ENCODE results near the gene NBAS.

The NBAS gene

DNA sequence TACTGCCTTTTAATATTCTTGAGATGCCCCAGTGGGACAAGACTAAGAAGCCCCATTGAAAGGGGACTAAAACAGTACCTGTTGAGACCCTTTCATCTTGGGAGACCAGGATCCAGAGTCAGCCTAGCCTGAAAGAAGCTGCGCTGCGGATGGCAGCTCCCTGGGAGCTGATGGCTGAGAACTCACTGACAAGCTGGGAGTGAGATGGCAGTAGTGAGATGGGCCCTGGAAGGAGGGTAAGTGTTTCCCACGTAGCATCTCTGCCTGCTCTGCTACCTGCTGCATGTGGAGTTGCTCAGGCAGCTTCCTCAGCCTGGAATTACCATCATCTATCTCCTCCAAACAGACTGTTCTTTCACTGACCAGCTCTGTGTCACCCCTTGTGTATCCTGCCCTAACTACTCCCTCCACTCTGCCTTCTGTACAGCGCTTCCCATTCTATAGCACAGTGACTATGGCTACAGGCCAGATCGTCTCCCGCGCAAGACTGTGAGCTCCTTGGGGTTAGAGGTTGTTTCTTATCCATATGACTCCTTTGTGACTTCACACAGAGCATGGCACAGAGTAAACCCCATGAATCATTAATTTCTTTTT lies 330.4 kb downstream of the NBAS start (continued):
- TF ChIP-seq, protein P1, sequence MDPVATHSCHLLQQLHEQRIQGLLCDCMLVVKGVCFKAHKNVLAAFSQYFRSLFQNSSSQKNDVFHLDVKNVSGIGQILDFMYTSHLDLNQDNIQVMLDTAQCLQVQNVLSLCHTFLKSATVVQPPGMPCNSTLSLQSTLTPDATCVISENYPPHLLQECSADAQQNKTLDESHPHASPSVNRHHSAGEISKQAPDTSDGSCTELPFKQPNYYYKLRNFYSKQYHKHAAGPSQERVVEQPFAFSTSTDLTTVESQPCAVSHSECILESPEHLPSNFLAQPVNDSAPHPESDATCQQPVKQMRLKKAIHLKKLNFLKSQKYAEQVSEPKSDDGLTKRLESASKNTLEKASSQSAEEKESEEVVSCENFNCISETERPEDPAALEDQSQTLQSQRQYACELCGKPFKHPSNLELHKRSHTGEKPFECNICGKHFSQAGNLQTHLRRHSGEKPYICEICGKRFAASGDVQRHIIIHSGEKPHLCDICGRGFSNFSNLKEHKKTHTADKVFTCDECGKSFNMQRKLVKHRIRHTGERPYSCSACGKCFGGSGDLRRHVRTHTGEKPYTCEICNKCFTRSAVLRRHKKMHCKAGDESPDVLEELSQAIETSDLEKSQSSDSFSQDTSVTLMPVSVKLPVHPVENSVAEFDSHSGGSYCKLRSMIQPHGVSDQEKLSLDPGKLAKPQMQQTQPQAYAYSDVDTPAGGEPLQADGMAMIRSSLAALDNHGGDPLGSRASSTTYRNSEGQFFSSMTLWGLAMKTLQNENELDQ (tag by site-specific recombination; IDR thresholded peaks at IDR 0.05; ENCODE audit: low read depth) = no peak
- TF ChIP-seq ZNF585B (tag by site-specific recombination; IDR thresholded peaks at IDR 0.05) (no peak), ZBTB20 (tag by site-specific recombination; IDR thresholded peaks at IDR 0.05) (no peak), TCF7L2 (IDR thresholded peaks at IDR 0.05; ENCODE audit: borderline replicate concordance, low read depth, low read length) (no peak), ZNF658 (tag by site-specific recombination; IDR thresholded peaks at IDR 0.05) (no peak), ZNF664 (tag by site-specific recombination; IDR thresholded peaks at IDR 0.05) (no peak), ZNF266 (tag by site-specific recombination; IDR thresholded peaks at IDR 0.05; ENCODE audit: low read depth) (no peak), ZNF561 (tag by site-specific recombination; IDR thresholded peaks at IDR 0.05; ENCODE audit: borderline replicate concordance) (no peak)

DNA sequence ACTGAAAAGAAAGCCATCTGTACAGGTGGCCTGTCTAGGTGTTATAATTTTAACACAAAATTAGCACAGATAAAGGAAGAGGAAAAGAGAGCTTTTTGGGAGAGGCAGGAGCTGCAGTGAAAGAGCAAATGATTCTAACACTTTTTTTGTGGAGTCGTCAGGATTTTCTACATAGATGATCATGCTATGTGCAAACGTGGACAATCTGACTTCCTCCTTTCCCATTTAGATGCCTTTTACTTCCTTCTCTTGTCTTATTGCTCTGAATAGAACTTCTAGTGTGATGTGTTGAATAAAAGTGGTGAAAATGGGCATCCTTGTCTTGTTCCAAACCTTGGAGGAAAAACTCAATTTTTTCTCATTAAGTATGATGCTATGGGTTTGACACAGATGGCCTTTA lies 334.5 kb downstream of the NBAS start:
- H3K4me3 ChIP-seq (ENCODE audit: low read depth, low read length) = no peak overlapping the region
- POLR2A ChIA-PET = no interaction called here
- H3K27ac ChIP-seq (ENCODE audit: extremely low read depth, low read depth, low read length) = no peak overlapping the region
- TF ChIP-seq ZNF76 (tag by site-specific recombination; IDR thresholded peaks at IDR 0.05; ENCODE audit: borderline replicate concordance, low read depth) = no peak
- TF ChIP-seq, protein P2, sequence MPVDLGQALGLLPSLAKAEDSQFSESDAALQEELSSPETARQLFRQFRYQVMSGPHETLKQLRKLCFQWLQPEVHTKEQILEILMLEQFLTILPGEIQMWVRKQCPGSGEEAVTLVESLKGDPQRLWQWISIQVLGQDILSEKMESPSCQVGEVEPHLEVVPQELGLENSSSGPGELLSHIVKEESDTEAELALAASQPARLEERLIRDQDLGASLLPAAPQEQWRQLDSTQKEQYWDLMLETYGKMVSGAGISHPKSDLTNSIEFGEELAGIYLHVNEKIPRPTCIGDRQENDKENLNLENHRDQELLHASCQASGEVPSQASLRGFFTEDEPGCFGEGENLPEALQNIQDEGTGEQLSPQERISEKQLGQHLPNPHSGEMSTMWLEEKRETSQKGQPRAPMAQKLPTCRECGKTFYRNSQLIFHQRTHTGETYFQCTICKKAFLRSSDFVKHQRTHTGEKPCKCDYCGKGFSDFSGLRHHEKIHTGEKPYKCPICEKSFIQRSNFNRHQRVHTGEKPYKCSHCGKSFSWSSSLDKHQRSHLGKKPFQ (tag by site-specific recombination; IDR thresholded peaks at IDR 0.05) = no peak
- H3K36me3 ChIP-seq (ENCODE audit: control insufficient read depth in 2 of 2, insufficient read depth in 1 of 2, low read length in 2 of 2) = no peaks in the 10 kb centered on the region; a peak in 1 of 3 replicates
- no peaks in the 10 kb centered on the region for H3K4me1 ChIP-seq (ENCODE audit: control insufficient read depth, insufficient read depth, low read length)
- H3K9me3 ChIP-seq (ENCODE audit: control insufficient read depth, insufficient read depth, low read depth, low read length) = no peaks in the 10 kb centered on the region; the same call in 1 of the 2 replicates
- CTCF ChIA-PET = interaction anchor here (0.6 kb wide), 1 partner anchor 351 kb away, joined by 4 read pairs; no protein-coding TSS in a partner anchor

DNA sequence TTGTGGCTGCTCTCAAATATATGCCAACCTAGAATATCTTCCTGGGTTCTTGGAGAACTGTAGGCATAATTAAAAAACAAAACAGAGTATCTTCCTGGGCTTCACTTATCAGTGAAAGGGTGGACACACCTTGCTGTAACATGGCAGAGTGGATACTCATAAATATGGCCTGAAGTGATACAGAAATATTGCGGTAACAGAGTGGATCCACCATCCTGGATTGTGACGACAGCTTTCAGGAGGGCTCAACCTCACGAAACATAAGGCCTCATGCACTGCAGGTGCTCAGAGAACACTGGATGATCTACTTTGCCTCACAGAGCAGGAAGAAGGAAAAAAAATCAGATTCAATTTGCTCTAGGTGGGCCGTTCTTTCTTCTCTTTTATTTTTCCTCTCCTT lies 336.0 kb downstream of the NBAS start:
- POLR2A ChIA-PET = no interaction called here
- CTCF ChIA-PET = no interaction called here
- Histone ChIP-seq H3K27ac (ENCODE audit: extremely low read depth, low read depth, low read length) (no peak overlapping the region), H3K36me3 (ENCODE audit: control insufficient read depth in 2 of 2, insufficient read depth in 1 of 2, low read length in 2 of 2) (no peaks in the 10 kb centered on the region; a peak in 1 of 3 replicates), H3K4me3 (ENCODE audit: low read depth, low read length) (no peak overlapping the region), H3K9me3 (ENCODE audit: control insufficient read depth, insufficient read depth, low read depth, low read length) (no peaks in the 10 kb centered on the region; the same call in 1 of the 2 replicates), H3K4me1 (ENCODE audit: control insufficient read depth, insufficient read depth, low read length) (no peaks in the 10 kb centered on the region)
- TF ChIP-seq ZNF302 (tag by site-specific recombination; IDR thresholded peaks at IDR 0.05; ENCODE audit: low read depth) = no peak
- TF ChIP-seq, protein P3, sequence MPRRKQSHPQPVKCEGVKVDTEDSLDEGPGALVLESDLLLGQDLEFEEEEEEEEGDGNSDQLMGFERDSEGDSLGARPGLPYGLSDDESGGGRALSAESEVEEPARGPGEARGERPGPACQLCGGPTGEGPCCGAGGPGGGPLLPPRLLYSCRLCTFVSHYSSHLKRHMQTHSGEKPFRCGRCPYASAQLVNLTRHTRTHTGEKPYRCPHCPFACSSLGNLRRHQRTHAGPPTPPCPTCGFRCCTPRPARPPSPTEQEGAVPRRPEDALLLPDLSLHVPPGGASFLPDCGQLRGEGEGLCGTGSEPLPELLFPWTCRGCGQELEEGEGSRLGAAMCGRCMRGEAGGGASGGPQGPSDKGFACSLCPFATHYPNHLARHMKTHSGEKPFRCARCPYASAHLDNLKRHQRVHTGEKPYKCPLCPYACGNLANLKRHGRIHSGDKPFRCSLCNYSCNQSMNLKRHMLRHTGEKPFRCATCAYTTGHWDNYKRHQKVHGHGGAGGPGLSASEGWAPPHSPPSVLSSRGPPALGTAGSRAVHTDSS (tag by site-specific recombination; IDR thresholded peaks at IDR 0.05) = no peak
- TF ChIP-seq TCF7L2 (IDR thresholded peaks at IDR 0.05; ENCODE audit: borderline replicate concordance, low read depth, low read length) = no peak
- TF ChIP-seq GLIS2 (tag by site-specific recombination; IDR thresholded peaks at IDR 0.05) = no peak
- TF ChIP-seq ZNF37A (tag by site-specific recombination; IDR thresholded peaks at IDR 0.05) = no peak

DNA sequence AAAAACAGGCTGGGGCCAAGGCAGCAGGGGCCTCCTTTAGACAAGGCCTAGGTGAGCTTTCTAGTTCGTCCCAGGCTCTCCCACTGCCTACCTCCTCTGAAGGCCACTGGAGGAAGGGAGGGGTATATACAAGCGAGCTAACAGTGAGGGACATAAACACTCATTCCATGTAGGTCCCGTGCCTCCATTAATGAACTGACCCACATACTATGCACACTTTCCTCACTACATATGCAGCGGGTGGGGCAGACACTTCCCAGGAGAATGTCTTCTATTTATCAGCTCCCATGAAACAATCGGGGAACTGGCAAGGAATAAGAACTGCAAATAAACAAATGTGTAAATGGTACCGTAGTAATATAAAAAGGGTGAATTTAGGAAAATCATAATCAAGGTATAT lies 336.5 kb downstream of the NBAS start:
- no peaks in the 10 kb centered on the region; the same call in 1 of the 2 replicates for H3K9me3 ChIP-seq (ENCODE audit: control insufficient read depth, insufficient read depth, low read depth, low read length)
- no peaks in the 10 kb centered on the region for H3K4me1 ChIP-seq (ENCODE audit: control insufficient read depth, insufficient read depth, low read length)
- ChIA-PET CTCF (no interaction called here), POLR2A (no interaction called here)
- no peak overlapping the region for H3K4me3 ChIP-seq (ENCODE audit: low read depth, low read length)
- H3K27ac ChIP-seq (ENCODE audit: extremely low read depth, low read depth, low read length) = no peak overlapping the region
- H3K36me3 ChIP-seq (ENCODE audit: control insufficient read depth in 2 of 2, insufficient read depth in 1 of 2, low read length in 2 of 2) = no peaks in the 10 kb centered on the region; a peak in 1 of 3 replicates
- TF ChIP-seq ZNF433 (tag by site-specific recombination; IDR thresholded peaks at IDR 0.05; ENCODE audit: low read depth) (no peak), SP7 (tag by site-specific recombination; IDR thresholded peaks at IDR 0.05) (no peak), ZNF621 (tag by site-specific recombination; IDR thresholded peaks at IDR 0.05) (no peak), KLF10 (tag by site-specific recombination; IDR thresholded peaks at IDR 0.05) (no peak), ZNF600 (tag by site-specific recombination; IDR thresholded peaks at IDR 0.05) (no peak), ZNF23 (tag by site-specific recombination; IDR thresholded peaks at IDR 0.05; ENCODE audit: borderline replicate concordance) (no peak)
- TF ChIP-seq, protein P4, sequence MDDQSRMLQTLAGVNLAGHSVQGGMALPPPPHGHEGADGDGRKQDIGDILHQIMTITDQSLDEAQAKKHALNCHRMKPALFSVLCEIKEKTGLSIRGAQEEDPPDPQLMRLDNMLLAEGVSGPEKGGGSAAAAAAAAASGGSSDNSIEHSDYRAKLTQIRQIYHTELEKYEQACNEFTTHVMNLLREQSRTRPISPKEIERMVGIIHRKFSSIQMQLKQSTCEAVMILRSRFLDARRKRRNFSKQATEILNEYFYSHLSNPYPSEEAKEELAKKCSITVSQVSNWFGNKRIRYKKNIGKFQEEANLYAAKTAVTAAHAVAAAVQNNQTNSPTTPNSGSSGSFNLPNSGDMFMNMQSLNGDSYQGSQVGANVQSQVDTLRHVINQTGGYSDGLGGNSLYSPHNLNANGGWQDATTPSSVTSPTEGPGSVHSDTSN (CRISPR knock-in tag; IDR thresholded peaks at IDR 0.05) = no peak
- TF ChIP-seq, protein P5, sequence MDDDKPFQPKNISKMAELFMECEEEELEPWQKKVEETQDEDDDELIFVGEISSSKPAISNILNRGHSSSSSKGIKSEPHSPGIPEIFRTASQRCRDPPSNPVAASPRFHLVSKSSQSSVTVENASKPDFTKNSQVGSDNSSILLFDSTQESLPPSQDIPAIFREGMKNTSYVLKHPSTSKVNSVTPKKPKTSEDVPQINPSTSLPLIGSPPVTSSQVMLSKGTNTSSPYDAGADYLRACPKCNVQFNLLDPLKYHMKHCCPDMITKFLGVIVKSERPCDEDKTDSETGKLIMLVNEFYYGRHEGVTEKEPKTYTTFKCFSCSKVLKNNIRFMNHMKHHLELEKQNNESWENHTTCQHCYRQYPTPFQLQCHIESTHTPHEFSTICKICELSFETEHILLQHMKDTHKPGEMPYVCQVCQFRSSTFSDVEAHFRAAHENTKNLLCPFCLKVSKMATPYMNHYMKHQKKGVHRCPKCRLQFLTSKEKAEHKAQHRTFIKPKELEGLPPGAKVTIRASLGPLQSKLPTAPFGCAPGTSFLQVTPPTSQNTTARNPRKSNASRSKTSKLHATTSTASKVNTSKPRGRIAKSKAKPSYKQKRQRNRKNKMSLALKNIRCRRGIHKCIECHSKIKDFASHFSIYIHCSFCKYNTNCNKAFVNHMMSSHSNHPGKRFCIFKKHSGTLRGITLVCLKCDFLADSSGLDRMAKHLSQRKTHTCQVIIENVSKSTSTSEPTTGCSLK (tag by site-specific recombination; IDR thresholded peaks at IDR 0.05) = no peak
